ENCODE measurements around the gene PRKCB.

DNA sequence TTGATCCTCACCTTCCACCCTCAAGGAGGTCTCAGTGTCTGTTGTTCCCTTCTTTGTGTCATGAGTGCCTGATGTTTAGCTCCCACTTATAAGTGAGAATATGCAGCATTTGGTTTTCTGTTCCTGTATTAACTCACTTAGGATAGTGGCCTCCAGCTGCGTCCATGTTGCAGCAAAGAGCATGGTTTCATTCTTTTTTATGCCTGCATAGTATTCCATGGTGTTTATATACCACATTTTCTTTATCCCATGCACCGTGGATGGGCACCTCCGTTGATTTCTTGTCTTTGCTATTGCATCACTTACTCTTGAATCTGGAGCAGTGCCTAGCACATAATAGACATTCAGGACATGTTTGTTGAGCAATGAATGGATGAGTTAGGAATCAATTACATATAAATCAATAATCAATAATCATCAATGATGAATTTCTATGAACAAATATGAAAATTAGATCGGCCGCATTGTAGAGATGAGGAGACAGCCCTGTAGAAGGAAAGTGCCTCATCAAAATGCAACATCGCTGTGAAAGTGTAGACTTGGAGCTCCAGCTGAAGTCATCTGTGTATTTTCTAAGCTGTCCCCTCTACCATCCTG, 129.5 kb downstream of the PRKCB start:
- TF ChIP-seq POLR2A (IDR thresholded peaks at IDR 0.05; ENCODE audit: low read length) (no peak), RAD21 (conservative IDR thresholded peaks at IDR 0.05 in 1 of 2, IDR thresholded peaks at IDR 0.05 in 1 of 2) (no peak), ZC3H11A (IDR thresholded peaks at IDR 0.05) (no peak)

Data from A549 (cell line).